WTC11 (cell line): ENCODE data around the gene ETFB. TPM values are rescaled to one million over a fixed set of nuclear protein-coding genes. Genes with fewer than 3 reads are reported as not detected.
"Not testable (repeated sequence)": the region's sequence is repeated elsewhere in the genome, so short reads cannot be mapped to it uniquely, and the experiment has no call there.

Experiments
- ATAC-seq: fragments of 200-7000 bp; cut with Tn5 transposase; 2 replicates; pipeline ENCODE4 v1.10.0; 2021; ENCODE audit warnings: mild to moderate bottlenecking, moderate library complexity
- CTCF ChIA-PET: fragments of 300-600 bp; sonication (Branson Sonifier 250); formaldehyde crosslinking; loops from one replicate; lab custom pipeline; 2021; ENCODE audit warnings: antibody characterized with exemption; lab: Charles Lee
- POLR2A ChIA-PET: fragments of 350-600 bp; sonication (Branson Sonifier 250); formaldehyde crosslinking; loops from one replicate; lab custom pipeline; 2021; ENCODE audit warnings: antibody characterized with exemption; lab: Charles Lee
- DNase-seq: peaks from one replicate; pipeline ENCODE4 v3.0.0; 2021; ENCODE audit warnings: low spot score
- H3K27ac Mint-ChIP-seq: 2 replicates; pipeline ENCODE4 v1.8.0; 2021; ENCODE audit warnings: mixed read lengths
- H3K27me3 Mint-ChIP-seq: 2 replicates; pipeline ENCODE4 v1.8.0; 2021; ENCODE audit warnings: low read depth, mild to moderate bottlenecking, moderate library complexity, mixed read lengths
- H3K36me3 Mint-ChIP-seq: 2 replicates; pipeline ENCODE4 v1.8.0; 2021; ENCODE audit warnings: mixed read lengths
- H3K4me1 Mint-ChIP-seq: 2 replicates; pipeline ENCODE4 v1.8.0; 2022; ENCODE audit warnings: mixed read lengths
- H3K4me3 Mint-ChIP-seq: 2 replicates; pipeline ENCODE4 v1.8.0; 2021; ENCODE audit warnings: mild to moderate bottlenecking, moderate library complexity, mixed read lengths
- H3K9me3 Mint-ChIP-seq: 2 replicates; pipeline ENCODE4 v1.8.0; 2021; ENCODE audit warnings: mixed read lengths
- ATF1 ChIP-seq: sonication (generic); formaldehyde crosslinking; IDR thresholded peaks from 2 replicates; pipeline ENCODE4 v1.8.1; 2023; ENCODE audit warnings: mild to moderate bottlenecking, moderate library complexity, missing genetic modification reagents
- CREM ChIP-seq: sonication (generic); formaldehyde crosslinking; IDR thresholded peaks from 2 replicates; pipeline ENCODE4 v1.8.1; 2022; ENCODE audit warnings: mild to moderate bottlenecking, missing genetic modification reagents, moderate library complexity
- ESRRA ChIP-seq: sonication (generic); formaldehyde crosslinking; IDR thresholded peaks from 2 replicates; pipeline ENCODE4 v1.8.1; 2022; ENCODE audit warnings: mild to moderate bottlenecking, missing genetic modification reagents, borderline replicate concordance
- FOXK1 ChIP-seq: sonication (generic); formaldehyde crosslinking; IDR thresholded peaks from 2 replicates; pipeline ENCODE4 v1.8.0; 2022; ENCODE audit warnings: mild to moderate bottlenecking, moderate library complexity, missing genetic modification reagents
- HMGA2 ChIP-seq: fragments of 250-450 bp; sonication (Bioruptor Pico); IDR thresholded peaks from 2 replicates; pipeline ENCODE4 v1.4.0; 2021; ENCODE audit warnings: mild to moderate bottlenecking, moderate library complexity
- IRF2 ChIP-seq: sonication (generic); formaldehyde crosslinking; IDR thresholded peaks from 2 replicates; pipeline ENCODE4 v1.8.0; 2022; ENCODE audit warnings: low read depth, missing genetic modification reagents, borderline replicate concordance
- NFYB ChIP-seq: sonication (generic); formaldehyde crosslinking; conservative IDR thresholded peaks from 2 replicates; pipeline ENCODE4 v1.8.0; 2022; ENCODE audit warnings: low read depth, missing genetic modification reagents
- OVOL2 ChIP-seq: fragments of 250-450 bp; sonication (Bioruptor Pico); IDR thresholded peaks from 2 replicates; pipeline ENCODE4 v1.9.0; 2021; ENCODE audit warnings: mild to moderate bottlenecking, borderline replicate concordance
- SMAD3 ChIP-seq: sonication (generic); formaldehyde crosslinking; IDR thresholded peaks from 2 replicates; pipeline ENCODE4 v1.8.0; 2022; ENCODE audit warnings: missing genetic modification reagents, mild to moderate bottlenecking, borderline replicate concordance
- SOX15 ChIP-seq: fragments of 250-450 bp; sonication (Bioruptor Pico); IDR thresholded peaks from 2 replicates; pipeline ENCODE4 v1.9.0; 2021; ENCODE audit warnings: mild to moderate bottlenecking
- SP1 ChIP-seq: sonication (generic); formaldehyde crosslinking; conservative IDR thresholded peaks from 2 replicates; pipeline ENCODE4 v1.8.1; 2022; ENCODE audit warnings: missing genetic modification reagents
- ZBTB21 ChIP-seq: sonication (generic); formaldehyde crosslinking; IDR thresholded peaks from 2 replicates; pipeline ENCODE4 v1.8.1; 2023; ENCODE audit warnings: mild to moderate bottlenecking, missing genetic modification reagents, borderline replicate concordance
- ZNF416 ChIP-seq: fragments of 250-450 bp; sonication (Bioruptor Pico); IDR thresholded peaks from 2 replicates; pipeline ENCODE4 v1.9.0; 2021; ENCODE audit warnings: mild to moderate bottlenecking, inconsistent platforms
- total RNA-seq: library from RNA; stranded (reverse); gene quantifications from 3 replicates; pipeline ENCODE4 v1.2.3, GENCODE V29; 2021
- TF ChIP-seq, protein P1 (sequence below): fragments of 200-600 bp; IDR thresholded peaks from 2 replicates; pipeline ENCODE4 v1.8.0; 2022; ENCODE audit warnings: antibody characterized with exemption
- TF ChIP-seq, protein P2 (sequence below): fragments of 250-450 bp; sonication (Bioruptor Pico); IDR thresholded peaks from 2 replicates; pipeline ENCODE4 v1.8.0; 2021; ENCODE audit warnings: mild to moderate bottlenecking
- TF ChIP-seq, protein P3 (sequence below): sonication (generic); formaldehyde crosslinking; IDR thresholded peaks from 2 replicates; pipeline ENCODE4 v1.8.1; 2023; ENCODE audit warnings: mild to moderate bottlenecking, missing genetic modification reagents, moderate library complexity
- TF ChIP-seq, protein P4 (sequence below): sonication (generic); formaldehyde crosslinking; conservative IDR thresholded peaks from 2 replicates; pipeline ENCODE4 v1.8.1; 2022; ENCODE audit warnings: mild to moderate bottlenecking, missing genetic modification reagents

The ETFB gene
- total RNA-seq, 1 experiment from 2014 or later, result 60.6 TPM

DNA sequence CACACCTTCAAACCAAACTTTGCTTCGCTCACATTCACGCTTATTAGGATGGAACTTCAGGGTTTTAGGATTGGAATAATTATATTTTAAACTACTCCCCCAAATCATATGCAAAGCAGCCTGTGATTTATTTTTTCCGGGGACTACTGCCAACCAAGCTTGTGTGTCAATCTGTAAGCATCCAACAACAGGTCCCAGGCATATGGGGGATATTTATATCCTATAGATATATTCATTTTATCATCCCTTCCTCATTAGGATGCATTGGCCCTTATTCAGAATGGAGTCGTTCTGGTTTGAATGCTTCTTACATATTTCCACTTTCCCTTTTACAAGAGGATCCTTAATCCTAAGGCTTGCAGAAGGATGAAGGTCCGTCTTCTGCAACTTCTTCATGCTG lies 33.0 kb upstream of the ETFB start:
- H3K4me3 Mint-ChIP-seq, result no peak overlapping the region
- ATAC-seq (no peak), DNase-seq (no peak)
- peaks cover 36% of the 10 kb centered on the region for H3K36me3 Mint-ChIP-seq
- POLR2A ChIA-PET, result no interaction called here
- peaks cover 26% of the 10 kb centered on the region for H3K9me3 Mint-ChIP-seq
- TF ChIP-seq OVOL2 (CRISPR knock-in tag), result no peak
- TF ChIP-seq, protein P1, sequence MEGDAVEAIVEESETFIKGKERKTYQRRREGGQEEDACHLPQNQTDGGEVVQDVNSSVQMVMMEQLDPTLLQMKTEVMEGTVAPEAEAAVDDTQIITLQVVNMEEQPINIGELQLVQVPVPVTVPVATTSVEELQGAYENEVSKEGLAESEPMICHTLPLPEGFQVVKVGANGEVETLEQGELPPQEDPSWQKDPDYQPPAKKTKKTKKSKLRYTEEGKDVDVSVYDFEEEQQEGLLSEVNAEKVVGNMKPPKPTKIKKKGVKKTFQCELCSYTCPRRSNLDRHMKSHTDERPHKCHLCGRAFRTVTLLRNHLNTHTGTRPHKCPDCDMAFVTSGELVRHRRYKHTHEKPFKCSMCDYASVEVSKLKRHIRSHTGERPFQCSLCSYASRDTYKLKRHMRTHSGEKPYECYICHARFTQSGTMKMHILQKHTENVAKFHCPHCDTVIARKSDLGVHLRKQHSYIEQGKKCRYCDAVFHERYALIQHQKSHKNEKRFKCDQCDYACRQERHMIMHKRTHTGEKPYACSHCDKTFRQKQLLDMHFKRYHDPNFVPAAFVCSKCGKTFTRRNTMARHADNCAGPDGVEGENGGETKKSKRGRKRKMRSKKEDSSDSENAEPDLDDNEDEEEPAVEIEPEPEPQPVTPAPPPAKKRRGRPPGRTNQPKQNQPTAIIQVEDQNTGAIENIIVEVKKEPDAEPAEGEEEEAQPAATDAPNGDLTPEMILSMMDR, result no peak
- no peak for TF ChIP-seq SMAD3 (CRISPR knock-in tag)
- TF ChIP-seq, protein P2, sequence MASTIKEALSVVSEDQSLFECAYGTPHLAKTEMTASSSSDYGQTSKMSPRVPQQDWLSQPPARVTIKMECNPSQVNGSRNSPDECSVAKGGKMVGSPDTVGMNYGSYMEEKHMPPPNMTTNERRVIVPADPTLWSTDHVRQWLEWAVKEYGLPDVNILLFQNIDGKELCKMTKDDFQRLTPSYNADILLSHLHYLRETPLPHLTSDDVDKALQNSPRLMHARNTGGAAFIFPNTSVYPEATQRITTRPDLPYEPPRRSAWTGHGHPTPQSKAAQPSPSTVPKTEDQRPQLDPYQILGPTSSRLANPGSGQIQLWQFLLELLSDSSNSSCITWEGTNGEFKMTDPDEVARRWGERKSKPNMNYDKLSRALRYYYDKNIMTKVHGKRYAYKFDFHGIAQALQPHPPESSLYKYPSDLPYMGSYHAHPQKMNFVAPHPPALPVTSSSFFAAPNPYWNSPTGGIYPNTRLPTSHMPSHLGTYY (CRISPR knock-in tag), result no peak
- no peak for TF ChIP-seq NFYB (CRISPR knock-in tag)
- TF ChIP-seq IRF2, result no peak
- no peak for TF ChIP-seq CREM
- TF ChIP-seq ESRRA (CRISPR knock-in tag), result no peak
- no peak for TF ChIP-seq SOX15 (CRISPR knock-in tag)
- TF ChIP-seq, protein P3, sequence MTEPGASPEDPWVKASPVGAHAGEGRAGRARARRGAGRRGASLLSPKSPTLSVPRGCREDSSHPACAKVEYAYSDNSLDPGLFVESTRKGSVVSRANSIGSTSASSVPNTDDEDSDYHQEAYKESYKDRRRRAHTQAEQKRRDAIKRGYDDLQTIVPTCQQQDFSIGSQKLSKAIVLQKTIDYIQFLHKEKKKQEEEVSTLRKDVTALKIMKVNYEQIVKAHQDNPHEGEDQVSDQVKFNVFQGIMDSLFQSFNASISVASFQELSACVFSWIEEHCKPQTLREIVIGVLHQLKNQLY, result no peak
- TF ChIP-seq HMGA2 (CRISPR knock-in tag), result no peak
- TF ChIP-seq, protein P4, sequence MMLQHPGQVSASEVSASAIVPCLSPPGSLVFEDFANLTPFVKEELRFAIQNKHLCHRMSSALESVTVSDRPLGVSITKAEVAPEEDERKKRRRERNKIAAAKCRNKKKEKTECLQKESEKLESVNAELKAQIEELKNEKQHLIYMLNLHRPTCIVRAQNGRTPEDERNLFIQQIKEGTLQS, result no peak
- no peak for TF ChIP-seq FOXK1 (CRISPR knock-in tag)
- TF ChIP-seq ZBTB21 (CRISPR knock-in tag), result no peak
- no peak for TF ChIP-seq SP1 (CRISPR knock-in tag)
- TF ChIP-seq ATF1 (CRISPR knock-in tag), result no peak
- H3K27me3 Mint-ChIP-seq, result peaks cover 15% of the 10 kb centered on the region
- no peak overlapping the region for H3K27ac Mint-ChIP-seq
- H3K4me1 Mint-ChIP-seq, result peaks cover 24% of the 10 kb centered on the region
- CTCF ChIA-PET, result interaction anchor here (1.1 to 2.1 kb wide), 2 partner anchors 23 to 103 kb away, joined by 3 to 10 read pairs; no protein-coding TSS in a partner anchor

DNA sequence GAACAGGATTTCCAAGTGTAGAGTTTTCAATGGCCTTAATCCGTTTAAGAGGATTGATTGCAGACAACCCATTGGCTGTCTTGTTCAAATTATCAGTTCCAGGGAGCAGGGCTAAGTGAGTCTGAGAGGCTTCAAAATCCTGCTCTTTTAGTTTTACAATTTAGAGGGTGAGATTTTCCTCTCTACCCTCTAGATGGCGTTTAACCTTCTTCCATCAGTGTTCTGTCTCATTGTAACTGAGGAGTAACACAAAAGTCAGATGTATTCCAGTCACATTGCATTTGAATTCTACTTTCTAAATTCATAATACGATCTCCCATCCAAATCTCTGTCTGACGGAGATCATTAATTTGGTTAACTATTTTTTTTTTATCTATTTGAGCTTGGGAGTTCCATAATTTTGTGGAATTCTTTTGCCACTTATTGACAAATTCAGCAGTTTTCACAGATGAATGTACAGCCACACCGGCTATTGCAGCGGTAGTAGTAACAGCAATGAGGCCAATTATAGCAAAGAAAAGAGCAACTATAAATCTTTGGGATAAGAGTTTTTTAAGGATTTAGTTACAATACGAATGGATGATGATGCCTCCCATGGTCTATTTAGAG lies 32.0 kb upstream of the ETFB start:
- H3K4me3 Mint-ChIP-seq, result no peak overlapping the region
- peaks cover 19% of the 10 kb centered on the region for H3K9me3 Mint-ChIP-seq
- ChIA-PET CTCF (interaction anchor here (0.6 to 4.4 kb wide), 12 partner anchors 9 to 210 kb away, joined by 3 to 41 read pairs (median 4); partner anchors contain the start of genes LIM2 and SIGLEC10), POLR2A (no interaction called here)
- H3K27me3 Mint-ChIP-seq, result peaks cover 10% of the 10 kb centered on the region
- H3K36me3 Mint-ChIP-seq, result peaks cover 26% of the 10 kb centered on the region
- no peak for DNase-seq
- ATAC-seq, result no peak
- peak overlapping the region; percentile 62; the same call in 1 of the 2 replicates for H3K27ac Mint-ChIP-seq
- peaks cover 26% of the 10 kb centered on the region for H3K4me1 Mint-ChIP-seq
- TF ChIP-seq ZNF416 (CRISPR knock-in tag), result no peak
- TF ChIP-seq, protein P1, result peak; percentile 30; the same call in 1 of the 2 replicates
- TF ChIP-seq, all 79 proteins: peak for 1

DNA sequence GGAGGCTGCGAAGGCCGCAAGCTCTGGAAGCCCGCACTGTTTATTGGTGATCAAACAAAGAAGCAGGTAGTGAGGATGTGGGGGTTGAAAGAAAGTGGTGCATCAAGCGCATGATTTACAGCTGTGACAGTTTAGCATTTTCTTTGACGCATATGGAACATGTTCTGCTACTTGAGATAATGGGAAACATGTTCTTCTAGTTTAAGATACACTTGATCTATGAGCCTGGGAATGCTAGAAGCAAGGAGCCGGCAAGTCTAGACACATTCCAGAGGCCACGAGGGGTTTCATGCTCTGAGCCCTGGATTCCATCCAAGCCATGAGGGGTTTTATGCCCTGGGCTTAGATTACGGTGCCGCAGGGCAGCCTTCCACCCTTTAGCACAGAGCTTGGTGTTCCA lies 31.3 kb upstream of the ETFB start:
- CTCF ChIA-PET, result interaction anchor here (0.6 to 4.4 kb wide), 12 partner anchors 8 to 211 kb away, joined by 3 to 41 read pairs (median 4); partner anchors contain the start of genes LIM2 and SIGLEC10
- H3K9me3 Mint-ChIP-seq, result peaks cover 13% of the 10 kb centered on the region
- H3K27ac Mint-ChIP-seq, result peak overlapping the region; percentile 28; the same call in 1 of the 2 replicates
- ATAC-seq, H3K4me3 Mint-ChIP-seq, POLR2A ChIA-PET, H3K27me3 Mint-ChIP-seq, DNase-seq: not testable (repeated sequence)
- peaks cover 19% of the 10 kb centered on the region for H3K36me3 Mint-ChIP-seq
- peaks cover 29% of the 10 kb centered on the region for H3K4me1 Mint-ChIP-seq
